ENCODE data around the gene APOBR.
A peak's percentile ranks its signal among the peaks of the same experiment; 100 is the strongest.
"Not testable (repeated sequence)": the region's sequence is repeated elsewhere in the genome, so short reads cannot be mapped to it uniquely, and the experiment has no call there.

Gene APOBR

GRCh38 chr16:28494121-28494851 is at the start of gene APOBR:
Gene APOBR, plus strand, starts transcription at chr16:28494643. Its CDS starts 39 bp downstream, at chr16:28494682.
- DNase-seq: no peak

DNA sequence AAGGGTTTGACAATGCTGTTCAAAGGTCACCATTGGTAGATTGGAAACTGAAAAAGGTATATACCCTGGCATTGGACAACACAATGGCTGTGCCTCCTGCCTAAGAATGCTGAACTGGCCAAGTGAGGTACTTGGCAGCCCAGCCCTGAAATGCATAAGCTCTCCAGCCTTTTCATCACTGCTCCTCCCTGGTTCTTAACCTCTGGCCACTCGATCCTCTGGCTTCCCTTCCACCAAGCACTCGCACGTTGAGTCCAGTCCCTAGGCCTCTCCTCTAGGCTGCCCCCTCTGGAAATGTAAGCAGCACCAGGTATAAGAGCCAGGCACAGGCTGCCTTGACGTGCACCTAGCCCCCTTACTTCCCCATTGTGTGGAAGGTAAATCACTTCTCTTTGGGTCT is 48.1 kb upstream of the APOBR start:
- not testable (repeated sequence) for DNase-seq

- not testable (repeated sequence) for DNase-seq
These were observed 47.4 kb upstream of the APOBR start for GRCh38 chr16:28447081-28447480.

- no peak for DNase-seq
These were observed 20.7 kb upstream of the APOBR start for GRCh38 chr16:28473714-28474265.

- no peak for DNase-seq
These were observed 19.2 kb upstream of the APOBR start for GRCh38 chr16:28475221-28475620.

GRCh38 chr16:28477311-28477920 is 17.0 kb upstream of the APOBR start:
- DNase-seq: no peak

DNA sequence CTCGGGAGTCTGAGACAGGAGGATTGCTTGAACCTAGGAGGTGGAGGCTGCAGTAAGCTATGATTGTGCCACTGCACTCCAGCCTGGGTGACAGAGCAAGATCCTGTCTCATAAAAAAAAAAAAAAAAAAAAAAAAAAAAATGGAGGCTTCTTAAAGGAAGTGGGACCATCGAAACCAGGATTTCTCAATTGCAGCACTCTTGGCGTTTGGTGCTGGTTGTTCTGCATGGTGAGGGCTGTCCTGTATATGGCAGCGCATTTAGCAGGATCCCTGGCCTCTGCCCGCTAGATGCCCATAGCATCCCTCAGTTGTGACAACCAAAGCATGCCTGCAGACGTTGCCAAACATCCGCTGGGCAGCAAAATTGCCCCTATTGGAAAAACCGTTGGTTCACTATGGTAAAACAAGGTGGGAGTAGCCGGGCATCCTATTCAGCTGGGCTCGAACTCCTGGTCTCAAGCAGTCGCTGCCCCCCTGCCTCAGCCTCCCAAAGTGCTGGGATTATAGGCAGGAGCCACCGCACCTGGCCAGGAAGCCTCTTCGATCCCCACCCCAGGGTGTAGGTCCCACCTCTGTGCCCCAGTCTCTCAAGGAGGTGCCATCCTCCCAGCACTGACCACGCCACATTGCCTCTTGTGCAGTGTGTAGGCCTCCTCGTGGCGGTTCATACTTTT is 15.8 kb upstream of the APOBR start:
- no peak for DNase-seq

GRCh38 chr16:28482026-28482425 is 12.4 kb upstream of the APOBR start:
- DNase-seq: no peak

GRCh38 chr16:28483361-28483760 is 11.1 kb upstream of the APOBR start:
- not testable (repeated sequence) for DNase-seq

GRCh38 chr16:28486266-28486665 is 8.2 kb upstream of the APOBR start:
- DNase-seq: no peak

DNA sequence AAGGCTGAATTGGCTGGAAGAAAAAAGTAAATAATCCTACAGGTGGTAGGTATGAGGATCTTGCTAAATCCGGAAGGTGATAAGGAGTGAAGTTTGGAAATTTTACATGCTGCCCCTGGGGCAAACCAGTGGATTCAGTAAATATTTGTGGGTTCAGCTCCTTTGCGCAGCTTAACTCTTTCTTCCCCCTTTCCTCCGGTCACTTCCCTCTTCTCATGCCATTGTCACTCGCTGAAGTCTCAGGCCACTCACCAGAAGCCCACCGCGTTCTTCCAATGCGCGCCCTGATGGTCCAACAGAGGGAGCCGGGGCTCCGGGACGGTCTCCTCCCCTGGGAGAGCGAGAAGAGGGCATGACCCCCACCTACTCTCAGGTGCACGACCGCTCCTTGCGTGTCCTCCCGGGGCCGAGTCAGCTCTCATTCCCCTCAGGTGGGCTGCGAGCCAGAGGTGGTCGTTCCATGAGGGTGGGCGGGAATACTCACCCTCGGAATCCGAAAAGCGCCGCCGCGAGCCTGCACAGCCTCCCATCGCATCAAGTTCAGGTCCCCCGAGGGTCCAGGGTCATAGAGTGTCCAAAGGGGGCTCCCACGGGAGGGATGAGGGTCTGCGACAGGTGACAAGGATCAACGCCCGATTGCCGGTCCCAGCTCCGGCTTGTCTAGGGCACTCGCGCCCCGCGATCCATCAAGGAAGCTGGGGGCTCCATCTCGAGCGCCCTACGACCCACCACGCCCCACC is 3.0 kb upstream of the APOBR start:
- no peak for DNase-seq

GRCh38 chr16:28491970-28492474 is 2.4 kb upstream of the APOBR start, which contains the start of gene CLN3:
Gene CLN3, minus strand, starts transcription at chr16:28492074. Its CDS starts 315 bp downstream, at chr16:28491759.
- peak; percentile 87 for DNase-seq

GRCh38 chr16:28492511-28492910 is 1.9 kb upstream of the APOBR start:
- DNase-seq: no peak

DNA sequence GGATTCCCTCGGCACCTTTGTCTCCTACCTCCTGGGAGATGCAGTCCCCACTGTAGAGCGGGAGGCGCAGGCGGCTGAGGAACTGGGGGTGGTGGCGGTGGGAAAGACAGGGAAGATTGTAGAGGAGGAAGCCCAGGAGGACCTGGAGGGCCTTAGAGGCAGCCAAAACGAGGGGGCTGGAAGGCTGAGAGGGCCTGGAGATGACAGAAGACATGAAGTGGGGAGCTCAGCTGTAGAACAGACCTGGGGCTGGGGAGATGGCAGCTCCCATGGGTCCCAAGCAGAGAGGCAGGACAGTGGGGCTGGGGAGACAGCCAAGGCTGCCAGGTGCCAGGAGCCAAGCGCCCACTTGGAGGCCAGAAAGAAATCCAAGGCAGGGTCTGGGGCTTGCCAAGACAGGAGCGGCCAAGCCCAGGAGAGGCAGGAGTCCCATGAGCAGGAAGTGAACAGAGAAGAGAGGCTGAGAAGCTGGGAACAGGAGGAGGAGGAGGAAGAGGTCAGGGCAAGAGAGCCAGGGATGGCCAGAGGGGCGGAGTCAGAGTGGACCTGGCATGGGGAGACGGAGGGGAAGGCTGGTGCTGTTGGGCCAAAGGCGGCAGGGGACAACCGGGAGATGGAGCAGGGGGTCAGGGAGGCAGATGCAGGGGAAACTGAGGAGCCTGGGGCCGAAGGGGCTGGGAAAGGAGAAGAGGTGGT is 803 bp downstream of the APOBR start:
- no peak for DNase-seq

DNA sequence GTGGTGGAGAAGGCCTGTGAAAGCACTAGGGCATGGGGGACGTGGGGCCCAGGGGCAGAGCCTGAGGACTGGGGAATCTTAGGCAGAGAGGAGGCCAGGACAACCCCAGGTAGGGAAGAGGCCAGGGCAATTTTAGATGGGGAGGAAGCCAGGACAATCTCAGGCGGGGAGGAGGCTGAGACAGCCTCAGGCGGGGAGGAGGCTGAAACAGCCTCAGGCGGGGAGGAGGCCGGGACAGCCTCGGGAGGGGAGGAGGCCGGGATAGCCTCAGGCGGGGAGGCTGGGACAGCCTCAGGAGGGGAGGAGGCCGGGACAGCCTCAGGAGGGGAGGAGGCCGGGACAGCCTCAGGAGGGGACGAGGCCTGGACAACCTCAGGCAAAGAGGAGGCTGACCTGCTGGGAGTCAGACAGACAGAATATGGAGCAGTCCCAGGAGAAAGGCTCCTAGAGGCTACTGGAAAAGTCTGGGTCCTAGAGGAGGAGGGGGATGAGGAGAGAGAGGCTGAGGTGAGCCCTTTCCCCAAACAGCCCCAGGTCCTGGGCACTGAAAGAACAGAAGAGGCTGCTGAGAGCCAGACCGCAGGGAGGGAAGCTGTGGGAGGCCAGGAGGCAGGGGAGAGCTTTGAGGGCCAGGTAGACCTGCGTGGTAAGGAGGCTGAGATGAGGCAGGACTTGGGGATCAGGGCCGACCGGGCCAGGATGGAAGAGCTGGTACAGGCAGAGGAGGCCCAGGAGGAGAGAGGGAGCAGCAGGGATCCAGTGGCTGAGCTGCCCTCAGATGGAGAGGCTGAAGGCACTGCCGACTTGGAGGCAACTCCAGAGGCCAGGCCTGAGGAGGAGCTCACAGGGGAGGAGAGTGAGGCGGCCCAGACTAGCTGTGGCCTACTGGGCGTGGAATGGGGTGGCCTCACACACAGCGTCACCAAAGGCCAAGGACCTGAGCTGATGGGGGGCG is 1.6 kb downstream of the APOBR start:
- DNase-seq: no peak

- no peak for DNase-seq
These were observed 2.4 kb downstream of the APOBR start for GRCh38 chr16:28496844-28497243.

- DNase-seq: no peak
These were observed 2.9 kb downstream of the APOBR start for GRCh38 chr16:28497386-28497785.

GRCh38 chr16:28497861-28498599 is 3.6 kb downstream of the APOBR start:
- no peak for DNase-seq

GRCh38 chr16:28498666-28499381 is 4.4 kb downstream of the APOBR start:
- DNase-seq: no peak
